GM21423 (cell line): ENCODE results near the gene TPPP2.

Experiments
- ATAC-seq: cut with Tn5 transposase; IDR thresholded peaks from one replicate; pipeline ENCODE4 v1.9.1; 2021; ENCODE audit warnings: mild to moderate bottlenecking, moderate library complexity; ENCODE audit not compliant: unreplicated experiment

TPPP2 gene

DNA sequence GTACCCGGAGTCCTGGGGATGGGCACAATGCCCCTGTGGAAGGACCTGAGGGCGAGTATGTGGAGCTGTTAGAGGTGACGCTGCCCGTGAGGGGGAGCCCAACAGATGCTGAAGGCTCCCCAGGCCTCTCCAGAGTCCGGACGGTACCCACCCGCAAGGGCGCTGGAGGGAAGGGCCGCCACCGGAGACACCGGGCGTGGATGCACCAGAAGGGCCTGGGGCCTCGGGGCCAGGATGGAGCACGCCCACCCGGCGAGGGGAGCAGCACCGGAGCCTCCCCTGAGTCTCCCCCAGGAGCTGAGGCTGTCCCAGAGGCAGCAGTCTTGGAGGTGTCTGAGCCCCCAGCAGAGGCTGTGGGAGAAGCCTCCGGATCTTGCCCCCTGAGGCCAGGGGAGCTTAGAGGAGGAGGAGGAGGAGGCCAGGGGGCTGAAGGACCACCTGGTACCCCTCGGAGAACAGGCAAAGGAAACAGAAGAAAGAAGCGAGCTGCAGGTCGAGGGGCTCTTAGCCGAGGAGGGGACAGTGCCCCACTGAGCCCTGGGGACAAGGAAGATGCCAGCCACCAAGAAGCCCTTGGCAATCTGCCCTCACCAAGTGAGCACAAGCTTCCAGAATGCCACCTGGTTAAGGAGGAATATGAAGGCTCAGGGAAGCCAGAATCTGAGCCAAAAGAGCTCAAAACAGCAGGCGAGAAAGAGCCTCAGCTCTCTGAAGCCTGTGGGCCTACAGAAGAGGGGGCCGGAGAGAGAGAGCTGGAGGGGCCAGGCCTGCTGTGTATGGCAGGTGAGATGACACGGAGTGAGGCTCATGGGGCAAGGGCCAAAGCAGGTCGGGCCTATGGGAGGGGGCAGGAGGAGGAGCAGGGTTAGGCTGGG is 44.6 kb downstream of the TPPP2 start:
- no peak for ATAC-seq

DNA sequence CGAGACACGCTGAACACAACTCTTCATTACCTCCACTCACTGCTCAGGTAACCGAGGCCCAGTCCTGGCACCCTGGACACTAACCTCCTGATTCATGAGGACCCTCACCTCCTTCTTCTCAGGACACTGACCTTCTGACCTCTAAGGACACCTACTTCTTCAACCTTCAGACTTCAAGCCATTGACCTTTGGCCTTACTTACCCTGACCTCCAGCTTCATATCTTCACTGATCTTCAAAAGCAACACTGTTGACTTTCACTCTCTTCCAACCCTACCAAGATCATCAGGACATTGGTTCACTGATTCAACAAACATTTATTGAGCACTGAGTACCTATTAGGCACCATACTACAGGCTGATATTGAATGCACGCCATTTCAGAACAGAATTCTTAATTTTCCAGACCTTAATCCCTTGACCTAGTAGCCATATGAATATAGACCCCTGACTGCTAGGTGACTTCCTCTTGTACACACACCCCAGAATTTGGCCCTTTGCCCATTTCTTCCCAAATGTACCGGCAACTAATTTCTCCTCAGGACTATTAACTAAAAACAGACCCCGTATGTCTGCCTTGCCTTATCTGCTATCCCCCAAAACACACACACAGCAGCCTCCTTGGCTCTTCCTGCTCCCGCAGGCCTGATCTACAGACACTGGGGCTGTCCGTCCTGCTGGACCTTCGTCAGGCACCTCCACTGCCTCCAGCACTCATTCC is 45.9 kb downstream of the TPPP2 start:
- ATAC-seq: no peak

GRCh38 chr14:21077672-21078071 is 47.7 kb downstream of the TPPP2 start:
- ATAC-seq: no peak

GRCh38 chr14:21078287-21078686 is 48.3 kb downstream of the TPPP2 start:
- no peak for ATAC-seq

DNA sequence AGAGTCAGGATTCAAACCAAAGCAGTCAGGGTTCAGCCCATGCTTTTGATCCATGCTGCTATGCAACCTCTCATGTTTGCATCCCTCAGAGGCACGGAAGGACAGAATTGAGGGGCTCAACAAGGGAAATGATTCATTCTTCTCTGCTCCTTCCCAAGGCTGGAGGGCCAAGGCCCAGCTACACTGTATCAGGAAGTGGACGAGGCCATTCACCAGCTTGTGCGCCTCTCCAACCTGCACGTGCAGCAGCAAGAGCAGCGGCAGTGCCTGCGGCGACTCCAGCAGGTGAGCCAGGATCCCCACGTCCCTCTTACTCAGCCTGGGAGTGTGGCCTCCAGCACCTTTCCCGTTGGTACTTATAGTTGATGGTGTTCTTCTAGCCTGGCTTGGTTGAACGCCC is 48.7 kb downstream of the TPPP2 start:
- no peak for ATAC-seq

GRCh38 chr14:21081521-21082142 is 51.6 kb downstream of the TPPP2 start:
- ATAC-seq: no peak
